Activated CD8-positive, alpha-beta memory T cell treated with anti-CD3 and anti-CD28 coated beads for 48 hours (primary cell): ENCODE results near the gene ARSB.
"Not testable (repeated sequence)": the region's sequence is repeated elsewhere in the genome, so short reads cannot be mapped to it uniquely, and the experiment has no call there.

Source experiments
- DNase-seq, 3 experiments: peaks; one replicate each; pipeline ENCODE4 v3.0.0-alpha.2; 2020; ENCODE audit warnings: low read depth in 2 of 3, low spot score in 2 of 3

ARSB gene

DNA sequence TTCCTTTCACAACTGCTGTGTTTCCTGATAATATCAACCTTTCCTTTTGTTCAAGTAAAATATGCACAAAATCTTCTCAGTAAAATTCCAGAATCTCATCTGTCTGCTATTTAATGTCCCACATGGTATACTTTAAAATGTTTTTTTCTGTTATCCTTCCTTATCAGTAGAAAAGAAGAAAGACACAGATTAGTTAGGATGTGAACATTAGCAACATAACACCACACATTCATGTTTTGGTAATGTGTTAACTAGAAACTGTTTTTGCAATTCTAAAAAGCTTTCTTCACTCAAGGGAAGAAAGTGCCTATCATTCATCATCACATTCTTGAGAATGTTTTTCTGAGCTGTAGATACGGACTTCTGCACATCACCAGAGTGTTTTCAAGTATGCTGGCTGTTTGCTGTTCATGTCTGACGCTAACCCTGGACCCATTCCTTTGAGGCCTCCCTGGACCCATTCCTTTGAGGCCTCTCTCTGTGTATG is 10.5 kb upstream of the ARSB start:
- DNase-seq, result no peak

DNA sequence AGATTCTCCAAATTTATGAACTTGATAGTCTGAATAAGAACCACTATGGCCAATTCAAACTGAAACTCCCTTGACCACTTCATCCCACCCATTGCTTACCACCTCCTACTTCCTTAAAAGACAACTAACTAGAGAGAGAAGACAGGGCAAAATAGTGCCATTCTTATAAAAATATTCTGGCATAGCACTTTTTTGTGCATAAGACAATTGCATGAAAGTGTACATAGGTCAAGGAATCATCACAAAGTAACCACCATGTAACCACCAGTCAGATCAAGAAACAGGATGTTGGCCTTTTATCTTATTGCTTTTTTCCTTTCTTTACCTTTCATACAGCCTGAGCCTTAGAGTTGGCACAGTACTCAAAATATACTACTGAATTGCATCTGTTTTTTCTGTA is 8.1 kb upstream of the ARSB start:
- DNase-seq, result no peak

- DNase-seq, result no peak
Measured at GRCh38 chr5:78992146-78992545, 7.0 kb upstream of the ARSB start.

- DNase-seq, result no peak
Measured at GRCh38 chr5:78989080-78989479, 4.0 kb upstream of the ARSB start.

- peak; percentile 24 to 38 (median 29) for DNase-seq
Measured at GRCh38 chr5:78985725-78986223, 664 bp upstream of the ARSB start.

DNA sequence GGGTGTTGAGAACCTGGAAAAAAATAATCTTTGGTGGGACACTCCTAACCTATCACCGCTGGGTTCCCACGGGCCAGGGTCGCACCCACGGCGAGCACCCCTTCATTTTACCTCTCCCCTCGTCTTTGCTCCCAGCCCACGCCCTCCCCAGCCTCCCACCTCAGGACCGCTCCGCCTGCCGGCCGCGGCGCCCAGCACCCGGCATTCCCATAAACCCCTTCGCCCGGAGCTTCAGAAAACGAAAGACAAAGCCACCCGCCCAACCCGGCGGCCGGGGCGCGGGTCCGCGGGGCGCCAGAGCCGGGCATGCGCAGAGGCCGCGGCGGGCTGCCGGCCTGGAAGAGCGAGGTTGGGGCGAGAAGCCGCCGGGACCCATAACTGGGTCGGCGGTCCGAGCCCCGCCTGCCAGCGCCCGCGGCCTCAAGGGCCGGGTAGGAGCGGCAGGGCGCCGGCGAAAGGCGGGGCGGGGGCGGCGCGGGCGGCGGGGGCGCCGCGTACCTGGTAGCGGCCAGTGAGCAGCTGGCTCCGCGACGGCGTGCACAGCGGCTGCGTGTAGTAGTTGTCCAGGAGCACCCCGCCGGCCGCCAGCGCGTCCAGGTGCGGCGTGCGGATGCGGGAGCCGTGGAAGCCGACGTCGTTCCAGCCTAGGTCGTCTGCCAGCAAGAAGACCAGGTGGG is 533 bp downstream of the ARSB start:
- DNase-seq, result peak; percentile 37 to 74 (median 49)

DNA sequence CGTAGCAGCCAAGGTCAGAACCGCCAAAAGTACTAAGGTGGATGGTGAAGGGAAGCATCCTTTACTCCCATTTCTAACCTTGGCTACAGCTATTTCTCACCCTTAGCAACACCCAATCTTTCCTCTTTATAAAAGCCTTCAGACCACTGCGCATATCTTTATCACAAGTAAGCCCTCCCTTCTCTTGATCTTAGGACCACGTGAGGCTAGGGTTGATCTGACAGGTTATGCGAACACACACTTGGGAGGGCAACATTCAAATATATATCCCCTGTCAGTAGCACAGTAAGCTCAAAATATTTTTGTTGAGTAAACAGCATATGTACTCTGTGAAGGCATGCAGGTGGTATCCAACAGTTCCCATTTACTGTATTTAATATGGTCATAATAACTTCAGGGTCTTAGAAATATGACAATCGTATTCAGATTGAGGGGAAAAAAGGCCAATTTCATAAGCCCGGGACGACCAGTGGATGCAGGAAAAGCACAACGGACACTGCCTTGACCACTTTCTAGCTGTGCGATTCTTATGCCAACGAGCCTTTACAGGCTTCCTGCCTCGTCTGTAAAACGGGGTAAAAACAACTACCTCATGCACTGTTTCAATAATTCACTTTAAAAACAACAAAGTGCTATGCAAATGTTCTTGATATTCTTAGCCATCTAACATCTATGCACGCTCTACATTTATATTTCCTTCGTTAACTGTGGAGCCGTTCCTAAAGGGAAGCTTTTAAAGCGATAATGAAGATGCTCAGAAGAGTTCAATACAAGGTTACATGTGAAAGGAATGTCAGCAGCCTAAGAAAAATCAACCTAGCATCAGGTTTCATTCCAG is 1.3 kb downstream of the ARSB start:
- no peak for DNase-seq

DNA sequence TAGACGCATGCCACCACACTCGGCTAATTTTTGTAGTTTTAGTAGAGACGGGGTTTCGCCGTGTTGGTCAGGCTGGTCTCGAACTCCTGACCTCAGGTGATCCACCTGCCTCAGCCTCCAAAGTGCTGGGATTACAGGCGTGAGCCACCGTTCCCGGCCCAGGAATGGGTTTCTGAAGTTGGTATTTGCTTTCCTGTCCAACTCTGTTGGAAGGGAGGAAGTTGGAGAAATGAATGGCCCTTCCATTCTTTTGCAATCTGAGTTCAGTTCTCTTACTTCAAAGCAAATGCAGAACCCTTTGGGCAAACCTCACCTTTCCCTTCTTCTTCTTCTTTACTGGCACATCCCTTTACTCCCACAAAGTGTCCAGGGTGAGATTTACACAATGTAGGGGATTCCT is 1.9 kb downstream of the ARSB start:
- DNase-seq, result not testable (repeated sequence)

- no peak for DNase-seq
Measured at GRCh38 chr5:78979909-78980308, 5.2 kb downstream of the ARSB start.

GRCh38 chr5:78979117-78979742 is 5.9 kb downstream of the ARSB start:
- no peak for DNase-seq

DNA sequence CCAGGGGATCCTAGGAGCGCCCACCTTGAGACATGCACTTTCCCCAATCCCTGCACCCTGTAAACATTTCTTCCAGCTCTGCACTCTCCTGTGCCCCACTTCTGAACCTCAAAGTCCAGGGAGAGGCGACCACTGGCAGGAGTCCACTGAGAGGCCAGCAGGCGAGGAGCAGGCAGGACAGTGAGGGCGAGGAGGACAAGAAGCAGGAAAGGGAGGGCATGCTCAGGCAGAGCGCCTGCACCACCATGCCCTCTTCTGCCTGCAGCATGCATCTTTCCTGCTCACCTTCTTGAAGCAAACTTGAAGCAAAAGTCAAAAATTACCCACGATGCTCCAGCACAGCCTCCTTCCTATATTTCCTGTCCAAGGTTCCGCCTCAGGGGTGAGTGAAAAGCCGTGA is 10.1 kb downstream of the ARSB start:
- no peak for DNase-seq

- DNase-seq, result no peak
Measured at GRCh38 chr5:78974601-78975000, 10.5 kb downstream of the ARSB start.

DNA sequence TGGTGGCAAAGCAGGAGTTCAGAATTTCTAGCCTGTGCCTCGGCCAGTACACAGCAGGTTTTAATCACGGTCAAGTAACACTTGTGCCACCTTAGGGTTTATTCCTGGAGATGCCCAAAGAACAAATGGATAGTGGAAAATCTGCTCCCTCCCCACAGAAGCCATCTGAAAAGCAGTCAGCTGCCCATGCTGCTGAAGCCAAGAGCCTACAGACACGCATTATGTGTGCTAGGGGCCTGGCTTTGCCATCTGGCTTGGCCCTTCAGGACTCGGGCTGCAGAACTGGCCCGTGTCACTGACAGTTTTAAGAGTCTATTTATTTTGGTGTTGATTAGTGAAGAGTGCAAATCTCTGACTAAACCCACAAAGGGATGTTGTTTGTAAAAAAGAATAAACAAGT is 11.1 kb downstream of the ARSB start:
- DNase-seq, result no peak

GRCh38 chr5:78972654-78973428 is 12.3 kb downstream of the ARSB start:
- no peak for DNase-seq

GRCh38 chr5:78971998-78972397 is 13.1 kb downstream of the ARSB start:
- no peak for DNase-seq

DNA sequence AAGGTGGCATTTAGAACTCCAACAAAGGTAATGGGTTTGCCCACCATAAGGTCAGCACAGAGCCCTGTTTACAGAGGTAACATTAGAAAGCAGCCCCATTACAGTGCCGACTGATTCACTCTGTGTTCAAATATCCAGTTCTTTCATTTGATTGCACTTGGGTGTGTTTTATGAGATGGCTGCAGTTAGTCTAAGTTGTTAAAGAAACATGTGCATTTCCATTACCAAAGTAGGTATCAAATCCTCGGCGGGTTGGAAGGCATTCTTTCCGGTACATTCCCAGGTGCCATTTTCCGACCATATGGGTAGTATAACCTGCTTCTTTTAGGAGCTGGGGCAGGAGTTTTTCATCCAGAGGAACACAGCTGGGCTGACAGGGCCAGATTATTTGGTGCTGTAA is 16.3 kb downstream of the ARSB start:
- no peak for DNase-seq

DNA sequence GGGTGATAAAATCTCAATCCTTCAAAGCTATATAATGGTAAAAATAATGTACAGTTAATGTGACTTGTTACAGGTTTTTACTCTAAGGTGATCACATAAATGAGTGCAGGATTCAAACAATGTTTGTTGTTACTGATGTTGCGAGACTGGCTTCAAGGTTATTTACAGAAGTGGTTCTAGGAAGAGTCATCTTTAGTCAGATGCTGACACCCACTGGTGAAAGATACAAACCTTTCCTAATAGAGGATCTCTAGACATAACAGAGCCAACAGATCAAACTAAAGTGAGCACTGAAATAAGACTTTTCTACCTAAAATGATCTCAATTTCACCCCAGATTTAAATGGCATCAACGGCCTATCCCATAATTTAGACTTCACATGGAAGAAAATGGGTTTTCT is 20.2 kb downstream of the ARSB start:
- DNase-seq, result no peak

DNA sequence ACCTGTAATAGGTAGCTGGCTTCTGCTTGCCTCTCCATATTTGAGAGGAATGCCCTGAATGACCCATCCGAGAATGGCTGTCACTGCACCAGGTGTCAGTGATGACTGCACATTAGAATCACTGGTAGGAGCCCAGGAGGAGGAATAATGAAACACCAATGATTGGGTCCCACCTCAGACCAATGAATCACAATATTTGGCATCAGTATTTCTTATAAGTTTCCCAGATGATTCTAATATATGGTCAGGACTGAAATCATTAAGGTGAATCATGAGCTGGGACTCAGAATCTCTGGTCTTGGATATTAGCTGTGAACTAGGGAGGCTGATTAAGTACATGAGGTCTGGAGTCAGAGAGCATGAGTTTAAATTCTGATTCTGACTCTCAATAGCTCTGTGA is 23.4 kb downstream of the ARSB start:
- no peak for DNase-seq

DNA sequence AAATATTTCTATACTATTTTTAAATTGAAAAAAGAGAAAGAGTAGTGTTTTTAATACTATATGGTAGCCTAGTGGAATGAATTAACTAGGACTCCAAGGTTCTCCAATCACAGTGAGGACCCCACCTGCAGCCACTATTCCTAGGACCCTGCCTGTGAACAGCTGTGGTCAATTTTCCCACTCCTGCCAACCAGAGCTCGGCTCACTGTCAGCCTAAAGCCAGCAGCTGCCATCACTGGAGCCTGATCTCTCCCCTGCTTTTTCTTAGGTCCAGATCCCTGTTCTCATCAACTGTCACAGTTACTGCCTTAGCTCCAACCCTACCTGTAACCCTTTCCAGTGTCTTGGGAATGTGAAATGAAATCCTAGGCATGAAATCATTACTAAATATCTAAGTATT is 25.3 kb downstream of the ARSB start:
- no peak for DNase-seq

DNA sequence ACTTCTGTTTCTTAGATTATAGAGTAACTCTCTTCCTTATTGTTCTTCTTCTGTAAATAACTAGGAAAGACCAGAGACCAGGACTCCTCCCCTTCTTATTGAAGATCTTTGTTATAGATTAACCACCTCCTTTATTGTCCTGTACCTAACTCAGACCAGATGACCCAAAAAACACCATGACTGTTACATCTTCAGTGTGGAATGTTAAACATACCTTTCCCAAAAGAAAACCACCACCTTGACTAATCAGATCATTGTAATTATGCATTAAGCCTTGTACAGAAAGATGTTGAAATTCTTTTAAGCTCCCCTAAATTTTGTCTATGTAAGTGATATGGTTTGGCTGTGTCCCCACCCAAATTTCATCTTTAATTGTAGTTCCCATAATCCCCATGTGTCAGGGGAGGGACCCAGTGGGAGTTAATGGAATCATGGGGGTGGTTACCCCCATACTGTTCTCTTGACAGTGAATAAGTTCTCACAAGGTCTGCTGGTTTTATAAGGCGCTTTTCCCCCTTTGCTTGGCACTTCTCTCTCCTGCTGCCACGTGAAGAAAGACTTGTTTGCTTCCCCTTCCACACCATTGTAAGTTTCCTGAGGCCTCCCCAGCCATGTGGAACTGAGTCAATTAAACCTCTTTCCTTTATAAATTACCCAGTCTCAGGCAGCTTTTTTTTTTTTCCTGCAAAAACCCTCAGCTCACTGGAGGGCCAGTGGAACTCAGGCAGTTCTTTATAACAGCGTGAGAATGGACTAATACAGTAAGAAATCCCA is 26.3 kb downstream of the ARSB start:
- DNase-seq, result no peak
